Measurements from ENCODE around the gene TP63.

TP63 gene

DNA sequence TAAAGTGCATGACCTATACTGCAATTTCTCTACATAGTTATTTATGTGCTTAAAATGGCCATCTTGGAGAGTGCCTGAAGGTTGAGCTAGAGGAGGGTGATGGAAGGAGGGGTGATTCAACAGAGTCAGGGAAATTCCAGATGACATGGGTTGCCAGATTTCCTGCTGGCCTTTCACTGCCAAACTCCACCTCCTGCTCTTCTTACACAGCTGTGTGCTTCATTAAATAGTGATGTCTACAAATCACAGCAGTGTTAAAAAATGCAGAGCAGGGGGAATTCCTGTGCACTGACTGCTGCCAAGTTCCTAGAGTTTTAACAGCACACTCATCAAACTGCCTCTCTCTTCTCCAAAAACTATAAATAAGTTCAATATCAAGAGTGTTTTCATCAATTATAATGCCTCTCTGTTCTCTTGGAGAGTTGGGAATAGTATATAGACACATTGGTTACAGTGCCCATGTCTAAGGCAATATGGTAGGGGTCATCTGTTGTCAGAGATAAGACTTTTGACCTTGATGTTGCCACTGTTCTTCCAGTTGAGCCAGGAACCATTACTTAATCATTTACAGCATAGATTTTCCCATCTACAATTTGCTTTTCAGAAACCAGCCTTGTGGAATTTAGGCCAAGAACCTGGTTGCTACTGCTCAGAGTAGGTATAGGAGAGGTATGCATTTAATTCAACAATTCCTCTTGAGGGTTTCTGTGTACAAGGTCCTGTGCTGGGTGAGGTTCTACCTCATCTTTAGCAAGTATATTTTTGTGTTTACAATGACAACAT lies 79.6 kb downstream of the TP63 start:
- H3K4me3 ChIP-seq (ENCODE audit: low read length) = no peak overlapping the region
- no peak for TF ChIP-seq ZNF274 (IDR thresholded peaks at IDR 0.05; ENCODE audit: low read depth, low read length)

DNA sequence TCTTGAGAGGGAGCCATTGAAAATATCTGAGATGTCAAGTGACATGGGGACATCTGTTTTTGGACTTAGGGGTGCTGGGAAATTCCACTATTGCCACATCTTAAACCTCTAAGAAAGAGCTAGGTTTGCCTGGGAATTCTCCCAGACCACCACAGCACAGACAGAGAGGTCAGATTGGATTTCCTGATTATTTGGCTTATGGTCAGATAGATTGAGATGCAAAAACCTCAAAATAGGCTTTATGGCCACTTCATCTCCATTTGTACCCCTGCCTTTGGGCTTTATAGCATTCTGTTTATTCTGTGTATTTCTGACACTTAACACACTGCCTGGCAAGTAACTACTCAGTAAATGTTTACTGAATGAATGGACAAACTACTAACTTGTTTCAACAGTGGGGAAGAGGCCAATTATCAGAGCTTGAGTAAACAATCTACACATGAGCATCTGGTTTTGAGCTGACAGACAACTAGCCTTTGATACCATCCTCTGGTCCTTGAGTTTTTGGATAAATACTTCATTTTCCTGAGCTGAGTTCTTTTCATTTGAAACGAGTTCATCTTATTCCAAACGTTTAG lies 81.8 kb downstream of the TP63 start:
- no peak overlapping the region for H3K4me3 ChIP-seq (ENCODE audit: low read length)
- TF ChIP-seq ZNF274 (IDR thresholded peaks at IDR 0.05; ENCODE audit: low read depth, low read length) = no peak

DNA sequence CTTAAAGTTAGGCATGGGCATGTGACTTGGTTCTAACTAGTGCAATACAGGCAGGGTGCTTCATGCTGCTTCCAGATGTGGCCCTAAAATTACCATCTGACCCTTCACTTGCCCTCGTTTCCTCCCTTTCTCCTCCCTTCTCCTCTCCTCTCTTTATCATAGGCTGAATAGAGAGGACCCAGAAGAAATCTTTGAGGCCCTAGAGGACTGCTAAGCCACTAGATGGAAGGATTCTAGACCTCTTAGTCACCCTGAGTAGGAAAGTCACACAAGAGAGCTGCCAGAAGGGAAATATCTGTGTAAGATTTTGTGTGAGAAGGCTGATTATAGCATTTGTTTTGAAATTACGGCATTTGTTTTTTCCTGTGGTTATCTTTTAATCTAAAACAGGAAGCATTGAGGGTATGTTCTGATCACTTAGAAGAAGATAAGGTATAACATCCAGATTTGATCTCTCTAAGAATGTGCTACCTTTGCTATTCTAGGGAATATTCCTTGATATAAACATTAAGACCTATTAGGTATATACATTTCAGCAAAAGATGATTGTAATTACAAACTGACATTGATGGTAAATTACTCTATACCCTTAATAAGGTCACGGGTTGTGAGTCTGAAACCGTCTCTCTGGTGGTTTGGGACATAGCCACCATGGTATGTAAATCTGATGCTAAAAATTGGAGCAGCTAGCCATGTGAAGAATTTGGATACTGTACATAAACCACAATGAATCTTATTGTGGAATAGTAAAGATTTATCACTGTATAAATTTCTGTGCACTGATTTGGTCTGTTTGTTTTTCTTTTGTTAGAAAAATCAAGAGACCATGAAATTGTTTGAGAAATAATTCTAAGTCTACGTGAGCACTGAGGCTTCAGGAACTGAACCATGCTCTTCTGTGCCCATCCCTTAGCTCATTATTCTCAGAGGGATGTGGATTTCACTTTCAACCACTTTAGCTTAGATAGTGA lies 84.1 kb downstream of the TP63 start:
- H3K4me3 ChIP-seq (ENCODE audit: low read length) = no peak overlapping the region
- no peak for TF ChIP-seq ZNF274 (IDR thresholded peaks at IDR 0.05; ENCODE audit: low read depth, low read length)

GRCh38 chr3:189718215-189718614 lies 87.0 kb downstream of the TP63 start:
- no peak overlapping the region for H3K4me3 ChIP-seq (ENCODE audit: low read length)
- no peak for TF ChIP-seq ZNF274 (IDR thresholded peaks at IDR 0.05; ENCODE audit: low read depth, low read length)

DNA sequence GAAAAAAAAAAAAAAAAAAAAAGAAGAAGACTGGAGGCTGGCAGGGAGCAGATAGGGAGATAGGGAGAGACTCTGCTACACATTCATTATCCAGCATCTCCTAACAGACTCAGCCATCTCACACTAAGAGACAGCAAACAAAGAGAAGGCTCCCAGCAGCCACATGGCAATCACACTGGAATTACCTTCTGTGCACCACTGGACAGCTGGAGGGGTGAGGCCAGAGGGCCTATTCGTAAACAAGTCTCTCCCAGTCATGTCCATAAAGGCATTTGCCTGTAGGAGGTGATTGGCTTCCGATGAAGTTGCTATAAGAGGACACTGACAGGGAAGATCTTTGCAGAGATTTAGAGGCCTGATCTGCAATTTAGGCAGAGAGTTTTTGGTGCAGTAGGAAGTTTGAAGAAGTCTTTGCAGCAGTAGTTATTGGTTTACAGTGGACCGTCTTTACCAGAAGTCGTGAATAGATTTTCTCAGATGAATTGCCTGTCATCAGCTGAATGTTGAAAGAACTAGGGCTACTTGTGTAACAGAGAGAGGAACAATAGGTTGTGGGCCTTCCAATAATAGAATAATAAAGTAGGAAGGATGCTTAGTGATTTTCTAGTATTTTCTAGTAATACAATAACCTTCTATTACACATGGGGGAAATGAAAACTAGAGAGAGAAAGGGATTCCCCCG lies 89.7 kb downstream of the TP63 start:
- no peak for TF ChIP-seq ZNF274 (IDR thresholded peaks at IDR 0.05; ENCODE audit: low read depth, low read length)
- H3K4me3 ChIP-seq (ENCODE audit: low read length) = no peak overlapping the region

GRCh38 chr3:189721873-189722665 lies 90.9 kb downstream of the TP63 start:
- no peak overlapping the region for H3K4me3 ChIP-seq (ENCODE audit: low read length)
- no peak for TF ChIP-seq ZNF274 (IDR thresholded peaks at IDR 0.05; ENCODE audit: low read depth, low read length)

DNA sequence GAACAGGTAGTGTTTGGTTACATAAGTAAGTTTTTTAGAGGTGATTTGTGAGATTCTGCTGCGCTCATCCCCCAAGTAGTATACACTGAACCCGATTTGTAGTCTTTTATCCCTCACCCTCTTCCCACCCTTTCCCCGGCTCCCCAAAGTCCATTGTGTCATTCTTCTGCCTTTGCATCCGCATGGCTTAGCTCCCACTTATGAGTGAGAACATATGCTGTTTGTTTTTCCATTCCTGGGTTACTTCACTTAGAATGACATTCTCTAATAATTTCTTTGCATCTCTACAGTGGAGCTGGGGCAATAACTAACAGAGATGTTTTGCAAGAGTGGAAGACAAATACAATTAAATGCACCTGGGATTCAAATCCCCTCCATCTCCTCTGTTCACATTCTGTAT lies 93.2 kb downstream of the TP63 start:
- no peak for TF ChIP-seq ZNF274 (IDR thresholded peaks at IDR 0.05; ENCODE audit: low read depth, low read length)
- H3K4me3 ChIP-seq (ENCODE audit: low read length) = no peak overlapping the region

GRCh38 chr3:189726277-189726676 lies 95.1 kb downstream of the TP63 start:
- no peak for TF ChIP-seq ZNF274 (IDR thresholded peaks at IDR 0.05; ENCODE audit: low read depth, low read length)
- no peak overlapping the region for H3K4me3 ChIP-seq (ENCODE audit: low read length)

GRCh38 chr3:189727158-189727557 lies 96.0 kb downstream of the TP63 start:
- no peak overlapping the region for H3K4me3 ChIP-seq (ENCODE audit: low read length)
- TF ChIP-seq ZNF274 (IDR thresholded peaks at IDR 0.05; ENCODE audit: low read depth, low read length) = no peak

- no peak for TF ChIP-seq ZNF274 (IDR thresholded peaks at IDR 0.05; ENCODE audit: low read depth, low read length)
- H3K4me3 ChIP-seq (ENCODE audit: low read length) = no peak overlapping the region
These were observed 96.7 kb downstream of the TP63 start for GRCh38 chr3:189727898-189728297.

DNA sequence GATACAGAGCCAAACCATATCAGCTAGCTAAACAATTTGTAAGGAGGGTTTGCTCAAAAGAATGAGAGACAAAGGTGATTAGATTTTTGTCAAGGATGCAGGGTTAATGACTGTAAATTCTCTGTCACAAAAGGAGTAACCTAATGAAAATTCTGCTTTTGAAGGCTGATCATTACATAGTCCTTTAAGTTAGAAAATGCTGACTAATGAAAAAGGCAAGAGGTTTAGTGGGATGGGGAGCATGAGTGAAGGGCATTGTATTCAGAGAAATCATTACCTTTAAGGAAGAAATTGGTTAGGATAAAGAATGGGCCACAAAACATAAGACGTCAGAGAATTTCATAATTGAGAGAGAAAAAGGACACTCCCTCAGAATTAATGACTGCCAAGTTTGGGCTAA lies 97.7 kb downstream of the TP63 start:
- H3K4me3 ChIP-seq (ENCODE audit: low read length) = no peak overlapping the region
- no peak for TF ChIP-seq ZNF274 (IDR thresholded peaks at IDR 0.05; ENCODE audit: low read depth, low read length)

GRCh38 chr3:189734061-189734460 lies 102.9 kb downstream of the TP63 start:
- no peak for TF ChIP-seq ZNF274 (IDR thresholded peaks at IDR 0.05; ENCODE audit: low read depth, low read length)
- no peak overlapping the region for H3K4me3 ChIP-seq (ENCODE audit: low read length)

DNA sequence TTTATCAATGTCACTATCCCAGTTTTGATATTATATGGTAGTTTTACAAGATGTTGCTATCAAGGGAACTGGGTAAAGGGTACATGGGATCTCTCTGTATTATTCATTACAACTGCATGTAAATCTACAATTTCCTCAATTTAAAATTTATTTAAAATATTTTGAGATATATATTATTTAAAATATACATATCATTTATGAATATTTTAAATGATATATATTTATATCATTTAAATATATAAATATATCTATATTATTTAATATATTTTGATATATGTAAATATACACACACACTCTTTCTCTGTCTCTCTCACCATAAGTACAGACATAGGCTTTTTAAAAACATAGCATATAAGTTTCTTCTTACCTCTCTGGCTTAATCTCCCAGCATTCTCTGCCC lies 104.7 kb downstream of the TP63 start:
- TF ChIP-seq ZNF274 (IDR thresholded peaks at IDR 0.05; ENCODE audit: low read depth, low read length) = no peak
- H3K4me3 ChIP-seq (ENCODE audit: low read length) = no peak overlapping the region

All from GM08714 (cell line).